ENCODE data around the gene OR52A5. TPM values are rescaled to one million over a fixed set of nuclear protein-coding genes. Genes with fewer than 3 reads are reported as not detected.
"Not testable (repeated sequence)": the region's sequence is repeated elsewhere in the genome, so short reads cannot be mapped to it uniquely, and the experiment has no call there.

The OR52A5 gene
- total and polyA plus RNA-seq, 2 experiments from 2014 or later: 0.11 to 0.24 TPM

- TF ChIP-seq ETS1 (IDR thresholded peaks at IDR 0.05): no peak
- no peak for TF ChIP-seq STAT1 (IDR thresholded peaks at IDR 0.05; ENCODE audit: unreplicated experiment)
- TF ChIP-seq NANOG (IDR thresholded peaks at IDR 0.05; ENCODE audit: borderline replicate concordance): no peak
Measured at GRCh38 chr11:5171856-5172255, 33.7 kb upstream of the OR52A5 start (continued).

GRCh38 chr11:5165898-5166297, 27.7 kb upstream of the OR52A5 start:
- not testable (repeated sequence) for H2AFZ ChIP-seq; H3K79me2 ChIP-seq (replicated peaks; ENCODE audit: insufficient read depth); H3K9me2 ChIP-seq (ENCODE audit: insufficient read depth); H3F3A ChIP-seq (replicated peaks; ENCODE audit: low read depth); H3K36me3 ChIP-seq (ENCODE audit: insufficient read depth); H4K20me1 ChIP-seq (replicated peaks; ENCODE audit: insufficient read depth); H3K27me3 Mint-ChIP-seq (ENCODE audit: insufficient read depth, low read depth, poor library complexity); H3K4me3 Mint-ChIP-seq; H3K4me3 ChIP-seq; H3K27me3 ChIP-seq (ENCODE audit: insufficient read depth); H3K9me3 Mint-ChIP-seq; DNase-seq (ENCODE audit: low spot score); ATAC-seq
- H3K36me3 Mint-ChIP-seq (ENCODE audit: low read depth): peaks cover 15% of the 10 kb centered on the region
- Histone ChIP-seq H3K27ac (ENCODE audit: low read depth) (peak overlapping the region; percentile 52; the same call in 1 of the 2 replicates), H3K4me2 (peak overlapping the region; percentile 39), H3K4me1 (ENCODE audit: insufficient read depth) (peaks cover 18% of the 10 kb centered on the region)
- H3K4me1 Mint-ChIP-seq: peaks cover 30% of the 10 kb centered on the region
- peak overlapping the region; percentile 91 for H3K27ac Mint-ChIP-seq

- H3K36me3 ChIP-seq (ENCODE audit: insufficient read depth); DNase-seq (ENCODE audit: low spot score); H3K27me3 ChIP-seq (ENCODE audit: insufficient read depth); H3K27ac Mint-ChIP-seq; H3K9me2 ChIP-seq (ENCODE audit: insufficient read depth); H4K20me1 ChIP-seq (replicated peaks; ENCODE audit: insufficient read depth); H3K4me3 Mint-ChIP-seq; H3K79me2 ChIP-seq (replicated peaks; ENCODE audit: insufficient read depth); H2AFZ ChIP-seq; H3K9me3 Mint-ChIP-seq; H3K27ac ChIP-seq (ENCODE audit: low read depth); H3K27me3 Mint-ChIP-seq (ENCODE audit: insufficient read depth, low read depth, poor library complexity); ATAC-seq; H3K4me3 ChIP-seq; H3F3A ChIP-seq (replicated peaks; ENCODE audit: low read depth); H3K4me2 ChIP-seq: not testable (repeated sequence)
- peaks cover 18% of the 10 kb centered on the region for H3K4me1 ChIP-seq (ENCODE audit: insufficient read depth)
- Mint-ChIP-seq H3K4me1 (peaks cover 38% of the 10 kb centered on the region), H3K36me3 (ENCODE audit: low read depth) (peaks cover 26% of the 10 kb centered on the region)
Measured at GRCh38 chr11:5164807-5165206, 26.7 kb upstream of the OR52A5 start.

- not testable (repeated sequence) for H3K27ac Mint-ChIP-seq; H3K27me3 Mint-ChIP-seq (ENCODE audit: insufficient read depth, low read depth, poor library complexity); H3K4me1 ChIP-seq (ENCODE audit: insufficient read depth); H3F3A ChIP-seq (replicated peaks; ENCODE audit: low read depth); H3K79me2 ChIP-seq (replicated peaks; ENCODE audit: insufficient read depth); DNase-seq (ENCODE audit: low spot score); H3K9me2 ChIP-seq (ENCODE audit: insufficient read depth); H2AFZ ChIP-seq; H3K27ac ChIP-seq (ENCODE audit: low read depth); H3K4me3 Mint-ChIP-seq; H3K4me3 ChIP-seq; ATAC-seq; H4K20me1 ChIP-seq (replicated peaks; ENCODE audit: insufficient read depth); H3K36me3 ChIP-seq (ENCODE audit: insufficient read depth); H3K4me2 ChIP-seq; H3K9me3 Mint-ChIP-seq; H3K27me3 ChIP-seq (ENCODE audit: insufficient read depth)
- peaks cover 40% of the 10 kb centered on the region for H3K36me3 Mint-ChIP-seq (ENCODE audit: low read depth)
- peaks cover 24% of the 10 kb centered on the region for H3K4me1 Mint-ChIP-seq
Measured at GRCh38 chr11:5161045-5161444, 22.9 kb upstream of the OR52A5 start.

GRCh38 chr11:5160217-5160616, 22.1 kb upstream of the OR52A5 start:
- not testable (repeated sequence) for H3K27me3 Mint-ChIP-seq (ENCODE audit: insufficient read depth, low read depth, poor library complexity); H3F3A ChIP-seq (replicated peaks; ENCODE audit: low read depth); DNase-seq (ENCODE audit: low spot score); H3K4me2 ChIP-seq; H3K9me3 Mint-ChIP-seq; H3K27ac Mint-ChIP-seq; H3K27me3 ChIP-seq (ENCODE audit: insufficient read depth); ATAC-seq; H2AFZ ChIP-seq; H3K9me2 ChIP-seq (ENCODE audit: insufficient read depth); H3K27ac ChIP-seq (ENCODE audit: low read depth); H3K4me1 ChIP-seq (ENCODE audit: insufficient read depth); H3K4me3 ChIP-seq; H3K36me3 ChIP-seq (ENCODE audit: insufficient read depth); H3K4me3 Mint-ChIP-seq; H4K20me1 ChIP-seq (replicated peaks; ENCODE audit: insufficient read depth); H3K79me2 ChIP-seq (replicated peaks; ENCODE audit: insufficient read depth)
- peaks cover 16% of the 10 kb centered on the region for H3K4me1 Mint-ChIP-seq
- peaks cover 37% of the 10 kb centered on the region for H3K36me3 Mint-ChIP-seq (ENCODE audit: low read depth)

Measured in GM23338 (cell line).